ENCODE results near the gene LRRC32. TPM values are rescaled to one million over a fixed set of nuclear protein-coding genes. Genes with fewer than 3 reads are reported as not detected.

Gene LRRC32
- total and polyA plus RNA-seq, 9 of the 15 experiments (the other 6 are each of a cell fraction or from before 2014, with no cell fraction given) = 0.10 to 0.50 (median 0.19) TPM; not detected in 5

GRCh38 chr11:76685237-76685636, 14.7 kb upstream of the LRRC32 start:
- BruUV-seq (replicated peaks) = no TSS peak
- ATAC-seq (no peak), DNase-seq (ENCODE audit: extremely low read depth in 1 of 4, low spot score in 3 of 4) (no peak), FAIRE-seq (no peak)
- H3K9me1 ChIP-seq (ENCODE audit: control insufficient read depth, insufficient read depth, low read length) = no peaks in the 10 kb centered on the region
- WGBS (ENCODE audit: insufficient coverage, low coverage, missing lambda C conversion rate) = 44% methylated on average over 9 of the region's 9 CpGs
- H2AFZ ChIP-seq (ENCODE audit: low read depth, low read length) = no peak overlapping the region
- H3K4me3 ChIP-seq = no peak overlapping the region
- no peaks in the 10 kb centered on the region for H3K9me3 ChIP-seq (replicated peaks; ENCODE audit: control insufficient read depth, insufficient read depth, low read depth, low read length)
- H3K36me3 ChIP-seq (ENCODE audit: control insufficient read depth, insufficient read depth, low read length) = no peaks in the 10 kb centered on the region
- in situ Hi-C loops (cut with MboI) (no loop called here), intact Hi-C loops (cut with micrococcal nuclease) (loop anchor here (10.0 kb wide), 1 partner anchor 480 kb away; the partner anchor contains the start of gene WNT11)
- ChIA-PET CTCF (ENCODE audit: low intra/inter-chr PET ratio) (no interaction called here), POLR2A (interaction anchor here (0.6 to 1.0 kb wide), 2 partner anchors 13 to 442 kb away, joined by 3 read pairs; no protein-coding TSS in a partner anchor)
- H3K27me3 ChIP-seq (ENCODE audit: control insufficient read depth in 2 of 2, insufficient read depth in 2 of 2, low read length in 2 of 2) = peaks cover 0 to 19% of the 10 kb centered on the region in 2 experiments; a peak in 3 of 5 replicates
- H4K20me1 ChIP-seq (replicated peaks; ENCODE audit: control insufficient read depth, insufficient read depth, low read length) = no peaks in the 10 kb centered on the region
- no peak for TF ChIP-seq RHOXF2B (CRISPR knock-in tag; conservative IDR thresholded peaks at IDR 0.05)
- no peak for TF ChIP-seq ELK3 (CRISPR knock-in tag; IDR thresholded peaks at IDR 0.05)
- no peak for TF ChIP-seq ZNF586 (CRISPR knock-in tag; conservative IDR thresholded peaks at IDR 0.05)
- no peak for TF ChIP-seq L3MBTL2 (IDR thresholded peaks at IDR 0.05)
- TF ChIP-seq ID3 (CRISPR knock-in tag; IDR thresholded peaks at IDR 0.05) = no peak
- TF ChIP-seq ID3 (tag; IDR thresholded peaks at IDR 0.05) = no peak
- TF ChIP-seq ZNF408 (CRISPR knock-in tag; IDR thresholded peaks at IDR 0.05; ENCODE audit: low read depth) = no peak
- no peak for TF ChIP-seq TAF9B (IDR thresholded peaks at IDR 0.05; ENCODE audit: partially characterized antibody)
- TF ChIP-seq EZH2 (IDR thresholded peaks at IDR 0.05; ENCODE audit: borderline replicate concordance, low read depth, low read length) = no peak
- no peak for TF ChIP-seq CHCHD3 (CRISPR knock-in tag; IDR thresholded peaks at IDR 0.05)
- H3K4me1 ChIP-seq (replicated peaks in 1 of 2; ENCODE audit: control insufficient read depth in 2 of 2, insufficient read depth in 2 of 2, low read length in 2 of 2) = peaks cover 0 to 34% of the 10 kb centered on the region in 2 experiments; a peak in 3 of 5 replicates
- H3K79me2 ChIP-seq (ENCODE audit: control insufficient read depth, insufficient read depth, low read length) = no peaks in the 10 kb centered on the region
- H3K4me2 ChIP-seq (ENCODE audit: insufficient read depth, low read length) = no peak overlapping the region
- H3K9ac ChIP-seq (ENCODE audit: insufficient read depth in 1 of 2, low read depth in 2 of 2, low read length in 2 of 2) = no peak overlapping the region
- no peak overlapping the region for H3K27ac ChIP-seq (ENCODE audit: extremely low read depth, low read depth, low read length)
